HPDE6-E6E7 (cell line): Measurements from ENCODE around the gene GRID1.
A peak's percentile ranks its signal among the peaks of the same experiment; 100 is the strongest.
"Not testable (repeated sequence)": the region's sequence is repeated elsewhere in the genome, so short reads cannot be mapped to it uniquely, and the experiment has no call there.

Experiments used
- DNase-seq: peaks from one replicate; pipeline ENCODE4 v3.0.0; 2011; ENCODE audit warnings: missing footprints; ENCODE audit errors: extremely low spot score

GRID1 gene

GRCh38 chr10:86191686-86192085, 174.9 kb downstream of the GRID1 start:
- no peak for DNase-seq

DNA sequence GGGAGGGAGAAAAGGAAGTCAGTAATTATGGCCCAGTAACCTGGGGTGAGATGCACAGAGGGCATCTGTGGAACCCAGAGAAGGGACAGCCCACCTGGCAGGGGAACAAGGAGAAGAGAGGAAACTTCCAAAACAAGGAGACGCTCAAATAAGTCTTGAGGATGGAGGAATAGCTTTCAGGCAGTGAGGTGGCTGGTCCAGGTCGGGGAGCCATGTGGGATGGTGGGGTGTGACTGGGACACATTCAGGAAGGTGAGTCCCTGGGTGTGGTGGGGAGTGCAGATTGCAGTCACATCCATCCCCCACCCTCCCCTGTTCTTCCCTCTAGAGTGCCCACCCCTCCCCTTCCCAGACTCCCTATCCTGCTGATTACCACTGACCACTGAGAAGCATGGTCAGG, 175.4 kb downstream of the GRID1 start:
- DNase-seq = no peak

DNA sequence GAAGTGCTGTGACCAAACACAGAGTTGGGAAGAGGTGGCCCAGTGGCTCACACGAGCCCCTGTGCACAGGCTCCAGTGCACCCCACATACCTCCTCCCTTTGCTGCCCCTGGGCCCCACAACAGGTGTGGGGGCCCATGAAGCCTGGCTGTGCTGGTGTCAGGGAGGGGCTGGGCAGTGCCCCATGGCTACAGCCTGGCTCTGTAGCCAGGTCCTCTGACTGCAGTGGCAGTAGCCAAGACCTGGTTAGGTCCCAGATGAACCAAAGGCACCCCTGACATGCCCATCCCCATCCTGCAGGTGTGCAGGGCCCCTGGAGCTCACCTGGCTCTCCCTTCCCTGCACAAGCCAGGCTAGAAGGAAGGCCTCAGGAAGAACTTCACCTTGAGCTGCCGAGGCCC, 176.3 kb downstream of the GRID1 start:
- DNase-seq = no peak

GRCh38 chr10:86189891-86190290, 176.7 kb downstream of the GRID1 start:
- no peak for DNase-seq

GRCh38 chr10:86188796-86189558, 177.6 kb downstream of the GRID1 start:
- DNase-seq = no peak

- no peak for DNase-seq
Observed at GRCh38 chr10:86188326-86188725, 178.3 kb downstream of the GRID1 start.

DNA sequence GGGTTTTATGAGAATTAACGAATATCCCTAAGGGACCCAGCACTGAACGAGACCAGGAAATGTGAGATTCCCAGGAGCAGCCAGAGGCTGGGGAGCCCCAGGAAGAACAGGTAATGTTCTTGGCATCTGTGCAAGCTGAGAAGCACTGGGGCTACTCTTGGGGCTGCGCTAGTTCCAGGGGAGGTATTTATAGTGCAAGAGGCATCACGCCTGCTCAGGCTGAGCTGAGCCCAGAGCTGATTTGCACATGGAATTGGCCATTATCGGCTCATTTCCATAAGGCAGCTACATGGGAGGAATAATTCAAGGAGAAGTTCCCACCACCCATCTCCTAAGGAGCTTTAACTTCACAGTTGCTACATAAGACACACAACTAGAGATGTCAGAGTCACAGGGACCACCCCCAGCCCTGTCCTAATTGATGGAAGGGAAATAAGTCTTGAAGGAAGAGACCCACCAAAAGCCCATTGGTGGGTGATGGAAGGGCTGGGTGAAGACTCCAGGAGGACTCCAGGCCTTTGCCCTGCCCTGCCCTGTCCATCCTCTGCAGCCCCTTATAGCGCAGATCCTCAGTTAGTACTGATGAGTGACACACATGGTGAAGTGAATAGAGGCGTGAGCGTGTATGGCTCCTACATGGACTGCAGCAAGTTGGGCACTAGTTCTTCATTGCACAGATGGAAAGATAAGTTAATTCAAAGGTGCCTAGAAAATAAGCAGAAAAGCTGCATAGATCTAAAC, 178.9 kb downstream of the GRID1 start:
- DNase-seq = no peak

DNA sequence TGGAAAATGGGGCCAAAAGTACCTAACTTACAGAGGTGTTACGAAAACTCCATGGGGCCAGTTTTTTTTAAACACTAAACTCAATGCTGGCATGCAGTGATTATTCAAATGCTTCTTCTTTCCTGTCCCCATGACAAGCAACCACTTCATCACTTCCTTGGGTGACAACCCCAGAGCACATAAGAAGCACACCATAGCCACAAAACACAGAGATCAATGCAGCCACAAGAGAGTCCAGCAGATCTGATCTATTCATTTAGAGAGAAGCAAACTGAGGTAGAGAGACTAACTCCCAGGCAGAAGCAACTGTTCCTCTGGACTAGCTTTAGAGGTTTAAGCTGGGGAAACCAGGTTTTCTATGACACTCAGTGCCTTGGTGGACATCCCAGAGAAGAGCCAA, 180.0 kb downstream of the GRID1 start:
- no peak for DNase-seq

DNA sequence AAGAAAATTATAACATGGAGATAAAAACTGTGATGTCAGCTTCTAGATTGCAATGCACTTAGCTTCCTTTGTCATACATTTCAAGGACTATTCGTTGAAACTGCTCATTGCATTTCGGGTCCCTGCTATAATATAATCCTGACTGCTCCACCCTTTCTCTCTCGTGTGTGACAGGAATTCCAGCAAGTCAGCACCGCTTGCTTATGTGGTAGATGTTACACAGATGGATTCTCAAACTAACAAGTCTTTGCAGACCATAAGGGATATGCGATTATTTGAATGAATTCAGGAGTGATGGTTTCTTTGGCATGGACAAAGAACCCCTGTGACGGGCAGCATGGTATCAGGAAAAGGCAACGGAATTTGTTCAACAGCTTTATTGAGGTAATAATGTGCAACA, 184.0 kb downstream of the GRID1 start:
- DNase-seq = no peak

DNA sequence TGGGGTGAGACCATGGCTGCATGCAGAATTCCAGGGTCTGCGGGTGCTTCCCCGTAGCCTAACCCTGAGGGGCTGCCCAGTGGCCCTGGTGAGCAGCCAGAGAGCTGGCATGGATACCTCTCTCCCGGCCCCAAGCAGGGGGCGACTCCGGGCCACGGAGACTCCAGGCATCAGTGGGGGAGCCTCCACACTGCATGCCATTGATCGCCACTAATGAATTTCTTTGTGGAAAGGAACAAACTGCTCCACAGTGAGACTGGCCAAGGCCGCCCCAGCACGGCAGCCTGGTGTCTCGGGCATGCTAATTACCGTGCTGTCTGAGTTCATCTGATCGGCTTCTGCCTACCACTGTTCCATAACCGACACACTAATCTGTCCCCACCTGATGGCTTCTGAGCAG, 184.4 kb downstream of the GRID1 start:
- no peak for DNase-seq

DNA sequence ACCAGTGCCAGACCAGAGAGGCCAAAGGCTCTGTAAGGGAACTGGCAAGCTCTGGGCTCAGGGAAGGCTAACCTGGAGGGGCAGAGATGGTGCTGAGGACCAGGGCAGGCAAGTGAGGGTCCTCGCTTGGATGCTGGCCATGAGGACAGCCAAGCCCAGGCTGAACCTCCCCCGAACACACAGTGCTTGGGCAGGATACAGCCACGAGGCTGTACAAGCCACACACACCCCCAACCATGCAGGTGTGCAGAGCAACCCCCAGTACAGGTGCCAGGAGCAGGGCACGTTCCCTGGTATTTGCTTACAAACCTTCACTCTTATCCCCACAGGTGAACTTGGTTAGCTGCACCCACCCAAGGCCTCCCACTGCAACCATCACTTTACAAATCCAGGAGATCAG, 185.7 kb downstream of the GRID1 start:
- no peak for DNase-seq

- DNase-seq = no peak
Observed at GRCh38 chr10:86179961-86180360, 186.6 kb downstream of the GRID1 start.

- DNase-seq = no peak
Observed at GRCh38 chr10:86179153-86179524, 187.5 kb downstream of the GRID1 start.

DNA sequence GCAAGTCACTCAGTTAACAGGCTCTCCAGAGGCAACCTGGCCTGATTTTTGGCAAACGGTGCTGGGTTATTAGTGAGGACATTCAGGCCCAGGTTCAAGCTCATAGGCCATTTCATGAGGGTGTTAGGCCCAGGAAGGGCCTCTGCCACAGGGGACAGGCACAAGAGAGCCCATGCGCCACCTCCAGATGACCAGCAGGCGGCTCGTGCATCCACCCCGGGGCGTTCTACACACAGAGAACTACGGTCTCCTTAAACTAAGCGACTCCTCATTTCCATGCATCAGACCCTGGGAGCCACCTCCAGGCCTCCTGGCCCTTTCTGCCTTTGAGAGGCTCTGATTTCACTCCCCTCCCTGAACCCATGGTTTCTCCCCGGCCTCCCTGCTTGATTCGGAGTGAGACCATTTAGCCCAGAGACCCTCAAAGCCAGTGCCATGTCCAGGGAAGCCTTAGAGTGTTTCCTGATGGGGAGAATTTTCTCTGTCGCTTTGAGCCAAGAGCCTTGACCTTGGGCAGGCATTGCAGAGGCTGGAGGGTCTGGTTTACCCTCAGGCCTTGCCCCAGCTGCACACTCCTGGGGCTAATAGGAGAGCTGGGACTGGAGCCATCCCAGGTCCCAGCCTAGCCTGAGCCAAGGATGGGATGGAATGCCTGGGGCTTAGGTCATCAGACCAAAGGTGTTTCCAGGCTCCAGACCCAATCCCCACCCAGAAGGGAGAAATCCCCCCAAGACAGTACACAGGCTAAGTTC, 188.0 kb downstream of the GRID1 start:
- peak; percentile 11 for DNase-seq

- DNase-seq = no peak
Observed at GRCh38 chr10:86177537-86178155, 188.9 kb downstream of the GRID1 start.

DNA sequence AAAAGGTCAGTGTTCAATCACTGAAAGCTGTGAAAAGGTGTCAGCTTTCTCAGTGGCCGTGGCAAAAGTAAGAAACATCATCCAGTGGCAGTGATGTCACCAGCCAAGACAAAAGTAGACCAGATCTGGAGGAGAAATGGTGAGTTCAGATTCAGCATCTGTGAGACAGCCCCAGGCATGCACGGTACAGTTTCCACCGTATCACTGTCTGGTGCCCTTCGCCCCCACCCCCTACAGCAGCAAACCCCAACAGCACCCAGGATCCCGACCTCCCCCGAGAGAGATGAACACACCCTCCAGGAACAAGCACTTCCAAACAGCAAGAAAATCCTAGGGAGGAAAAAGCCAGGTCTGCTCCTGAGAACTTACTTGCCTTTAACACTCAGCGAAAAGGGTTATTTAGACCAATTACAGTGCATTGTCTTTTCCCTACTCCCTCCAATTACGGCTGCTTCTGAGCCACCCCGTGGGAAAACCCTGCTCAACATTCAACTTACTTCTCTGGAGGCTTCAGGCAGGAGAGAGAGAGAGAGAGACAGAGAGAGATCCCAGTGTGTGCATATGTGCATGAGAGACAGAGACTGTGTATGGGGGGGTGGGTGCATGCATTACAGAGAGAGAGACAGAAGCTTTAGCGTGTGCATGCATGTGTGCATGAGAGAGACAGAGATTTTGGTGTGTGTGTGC, 189.6 kb downstream of the GRID1 start:
- no peak for DNase-seq

DNA sequence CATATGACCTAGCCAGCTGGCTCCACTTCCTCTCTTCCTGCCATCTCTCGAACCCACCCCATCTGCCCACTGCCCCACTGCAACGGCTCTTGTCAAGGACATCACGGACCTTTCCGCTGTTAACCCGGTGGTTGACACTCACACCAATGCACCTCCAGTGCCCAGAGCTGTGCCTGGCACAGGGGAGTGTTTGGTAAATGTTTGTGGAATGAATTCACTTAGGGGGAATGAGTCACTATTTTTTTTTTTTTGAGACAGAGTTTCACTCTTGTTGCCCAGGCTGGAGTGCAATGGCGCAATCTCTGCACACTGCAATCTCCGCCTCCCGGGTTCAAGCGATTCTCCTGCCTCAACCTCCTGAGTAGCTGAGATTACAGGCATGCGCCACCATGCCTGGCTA, 191.1 kb downstream of the GRID1 start:
- not testable (repeated sequence) for DNase-seq

GRCh38 chr10:86172301-86172700, 194.3 kb downstream of the GRID1 start:
- no peak for DNase-seq

GRCh38 chr10:86170255-86171108, 196.1 kb downstream of the GRID1 start:
- DNase-seq = no peak

DNA sequence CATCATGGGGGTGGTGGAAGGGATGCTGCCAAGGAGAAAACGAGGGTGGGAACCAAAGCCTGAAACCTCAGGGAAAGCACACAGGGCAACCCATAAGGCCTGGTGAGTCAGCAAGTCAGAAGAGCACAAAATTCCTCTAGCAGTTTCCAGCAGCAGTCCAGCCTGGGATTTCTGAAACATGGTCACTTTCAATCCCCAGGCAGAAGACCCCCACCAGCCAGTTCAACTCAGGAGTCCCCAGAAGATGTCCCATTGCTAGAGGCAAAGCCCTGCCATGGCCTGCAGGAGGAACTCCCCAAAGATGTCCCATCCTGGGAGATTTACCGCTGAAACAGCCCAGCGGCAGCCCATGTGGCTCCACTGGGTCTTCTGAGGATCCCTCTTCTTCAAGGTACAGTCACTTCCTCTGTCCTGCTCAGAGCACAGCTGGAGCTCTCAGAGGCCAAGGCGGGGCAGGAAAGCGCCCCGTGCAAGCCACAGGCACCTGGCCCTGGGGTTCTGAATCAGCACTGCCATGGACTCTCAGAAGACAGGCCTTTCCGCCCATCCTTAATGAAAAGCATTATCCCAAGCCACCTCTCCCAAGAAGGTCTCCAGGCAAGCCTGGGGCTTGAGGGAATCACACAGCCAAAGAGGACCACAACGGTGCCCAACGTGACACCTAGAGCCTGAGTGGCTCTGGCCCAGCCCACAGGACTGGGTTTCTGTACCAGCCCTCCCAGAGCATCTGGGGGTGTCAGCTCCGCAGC, 196.9 kb downstream of the GRID1 start:
- no peak for DNase-seq
